GM21737 (cell line): ENCODE results near the gene PIGU.
"Not testable (repeated sequence)": the region's sequence is repeated elsewhere in the genome, so short reads cannot be mapped to it uniquely, and the experiment has no call there.

ENCODE experiments used
- ATAC-seq: cut with Tn5 transposase; IDR thresholded peaks from one replicate; pipeline ENCODE4 v1.9.1; 2021; ENCODE audit warnings: mild to moderate bottlenecking, moderate library complexity; ENCODE audit not compliant: unreplicated experiment

The PIGU gene

GRCh38 chr20:34537651-34538050, 139.2 kb downstream of the PIGU start:
- no peak for ATAC-seq

- ATAC-seq, result no peak
Measured at GRCh38 chr20:34536798-34537394, 140.0 kb downstream of the PIGU start.

- no peak for ATAC-seq
Measured at GRCh38 chr20:34535857-34536256, 141.0 kb downstream of the PIGU start.

- no peak for ATAC-seq
Measured at GRCh38 chr20:34535301-34535840, 141.5 kb downstream of the PIGU start.

DNA sequence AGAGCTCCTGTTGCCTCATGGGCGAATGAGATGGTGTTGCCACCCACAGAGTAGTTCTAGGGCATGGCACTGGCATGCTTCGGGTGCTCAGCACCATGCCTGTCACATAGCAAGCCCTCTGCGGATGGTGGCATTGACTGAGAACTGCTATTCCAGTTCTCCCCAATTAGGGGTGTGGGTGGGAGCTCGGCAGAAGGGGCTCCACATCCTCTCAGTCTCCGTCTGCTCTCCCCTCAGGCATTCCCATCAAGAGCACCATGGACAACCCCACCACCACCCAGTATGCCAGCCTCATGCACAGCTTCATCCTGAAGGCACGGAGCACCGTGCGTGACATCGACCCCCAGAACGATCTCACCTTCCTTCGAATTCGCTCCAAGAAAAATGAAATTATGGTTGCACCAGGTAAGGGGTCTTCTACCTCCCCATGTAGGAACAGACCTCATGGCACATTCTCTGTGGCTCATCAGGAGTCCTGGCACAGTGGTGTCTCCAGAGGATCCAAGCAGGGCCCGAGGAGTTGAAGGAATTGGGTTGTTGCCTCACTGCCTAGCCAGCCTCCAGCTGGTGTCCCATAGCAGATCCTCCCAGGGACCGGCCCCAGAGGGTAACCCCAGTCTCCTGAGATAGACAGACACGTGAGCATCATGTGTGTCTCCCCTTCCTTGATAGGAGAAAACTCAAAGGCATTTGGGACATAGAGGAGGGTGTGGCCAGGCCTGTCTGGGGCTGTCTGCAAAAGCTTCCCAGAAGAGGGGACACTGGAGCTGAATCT, 142.3 kb downstream of the PIGU start:
- ATAC-seq, result no peak

DNA sequence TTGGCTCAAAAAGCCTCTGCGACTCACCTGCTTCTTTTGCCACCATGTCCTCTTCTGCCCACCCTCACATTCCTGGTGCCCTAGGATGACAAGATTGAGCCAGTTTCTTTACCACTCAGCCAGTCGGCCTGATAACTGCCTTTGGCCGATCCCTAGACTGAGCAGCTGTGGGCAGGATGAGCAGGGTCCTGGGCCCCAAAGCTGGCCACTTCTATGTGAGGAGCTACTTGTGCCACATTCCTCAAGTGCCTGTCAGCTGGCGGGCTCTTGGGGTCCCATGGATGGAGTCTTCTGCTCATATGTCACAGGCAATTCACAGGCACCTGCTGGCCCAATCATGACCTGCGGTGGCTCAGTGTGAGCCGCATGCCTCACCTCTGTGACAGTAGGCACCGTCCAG, 144.1 kb downstream of the PIGU start:
- ATAC-seq, result no peak

GRCh38 chr20:34532320-34532719, 144.6 kb downstream of the PIGU start:
- ATAC-seq, result no peak

- no peak for ATAC-seq
Measured at GRCh38 chr20:34531608-34532265, 145.2 kb downstream of the PIGU start.

GRCh38 chr20:34530342-34530741, 146.6 kb downstream of the PIGU start:
- no peak for ATAC-seq

DNA sequence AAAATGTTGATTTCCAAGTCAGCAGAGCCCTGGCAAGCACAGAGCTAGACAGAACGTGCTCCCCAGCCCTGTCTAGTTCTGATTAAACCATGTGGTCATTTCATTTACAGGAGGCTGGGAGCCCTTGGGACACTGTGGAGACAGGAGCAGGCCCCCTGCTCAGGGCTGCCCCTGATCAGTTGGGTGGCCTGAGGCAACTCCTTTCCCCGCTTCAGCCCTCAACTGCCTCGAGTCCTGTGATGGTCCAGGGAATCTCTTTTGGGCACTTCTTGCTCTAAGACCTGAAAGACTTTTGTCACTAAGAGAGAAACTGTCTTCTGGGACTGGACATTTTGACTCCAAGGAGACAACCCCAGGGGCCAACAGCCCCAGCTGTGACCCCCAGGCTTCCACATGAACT, 147.2 kb downstream of the PIGU start:
- ATAC-seq, result no peak

DNA sequence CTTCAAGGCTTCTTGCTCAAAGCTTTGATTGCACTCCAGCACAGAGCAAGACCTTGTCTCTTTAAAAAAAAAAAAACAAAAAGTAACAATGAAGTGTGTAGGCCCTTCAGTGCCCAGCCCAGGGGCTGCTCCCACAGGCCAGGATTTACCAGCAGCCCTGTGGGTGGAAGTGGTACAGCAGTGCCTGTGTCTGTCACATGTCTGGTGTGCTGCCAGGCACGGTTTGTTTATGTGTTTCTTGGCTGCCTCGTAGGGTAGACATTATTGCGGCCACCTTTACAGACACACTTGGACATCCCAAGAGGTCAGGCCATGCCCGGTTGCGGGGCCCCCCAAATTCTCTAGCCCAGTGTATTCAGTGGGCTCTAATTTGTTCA, 148.0 kb downstream of the PIGU start:
- ATAC-seq, result no peak

GRCh38 chr20:34527016-34527415, 149.9 kb downstream of the PIGU start:
- no peak for ATAC-seq

DNA sequence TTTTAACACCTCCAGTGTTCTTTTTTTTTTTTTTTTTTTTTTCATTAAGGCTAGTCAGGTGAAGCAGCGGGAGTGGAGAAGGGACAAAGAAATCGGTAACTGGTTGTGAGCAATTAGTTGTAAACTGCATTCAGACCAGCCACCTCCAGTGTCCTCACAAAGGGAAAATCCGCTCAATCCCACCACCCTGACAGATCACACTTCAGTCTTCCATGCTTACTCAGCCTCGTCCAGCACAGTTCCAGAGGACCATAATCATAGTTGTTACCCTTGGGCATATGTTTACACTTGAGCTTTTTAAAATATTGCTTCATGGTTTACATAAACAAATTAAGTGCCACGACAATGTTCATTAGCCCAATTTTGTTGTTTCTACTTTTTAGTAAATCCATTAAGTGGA, 150.4 kb downstream of the PIGU start:
- no peak for ATAC-seq

- ATAC-seq, result no peak
Measured at GRCh38 chr20:34525709-34526416, 151.0 kb downstream of the PIGU start.

DNA sequence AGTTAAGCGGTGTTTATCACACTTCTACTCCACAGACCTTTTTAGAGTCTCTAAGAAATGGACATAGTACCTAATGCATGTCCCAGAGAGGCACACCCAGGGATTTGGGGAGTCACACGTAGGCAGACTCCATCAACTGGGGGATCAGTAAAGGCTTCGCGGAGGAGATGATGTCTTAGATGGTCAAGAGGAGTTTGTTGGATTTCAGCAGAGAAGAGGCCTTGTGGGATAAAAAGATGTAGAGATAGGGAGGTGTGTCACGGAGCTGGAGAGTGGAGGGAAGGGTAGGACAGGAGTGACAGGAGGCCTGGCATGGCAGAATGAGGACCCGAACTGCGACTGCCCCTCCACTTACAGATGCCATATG, 151.6 kb downstream of the PIGU start:
- no peak for ATAC-seq

- ATAC-seq, result no peak
Measured at GRCh38 chr20:34524426-34524825, 152.5 kb downstream of the PIGU start.

DNA sequence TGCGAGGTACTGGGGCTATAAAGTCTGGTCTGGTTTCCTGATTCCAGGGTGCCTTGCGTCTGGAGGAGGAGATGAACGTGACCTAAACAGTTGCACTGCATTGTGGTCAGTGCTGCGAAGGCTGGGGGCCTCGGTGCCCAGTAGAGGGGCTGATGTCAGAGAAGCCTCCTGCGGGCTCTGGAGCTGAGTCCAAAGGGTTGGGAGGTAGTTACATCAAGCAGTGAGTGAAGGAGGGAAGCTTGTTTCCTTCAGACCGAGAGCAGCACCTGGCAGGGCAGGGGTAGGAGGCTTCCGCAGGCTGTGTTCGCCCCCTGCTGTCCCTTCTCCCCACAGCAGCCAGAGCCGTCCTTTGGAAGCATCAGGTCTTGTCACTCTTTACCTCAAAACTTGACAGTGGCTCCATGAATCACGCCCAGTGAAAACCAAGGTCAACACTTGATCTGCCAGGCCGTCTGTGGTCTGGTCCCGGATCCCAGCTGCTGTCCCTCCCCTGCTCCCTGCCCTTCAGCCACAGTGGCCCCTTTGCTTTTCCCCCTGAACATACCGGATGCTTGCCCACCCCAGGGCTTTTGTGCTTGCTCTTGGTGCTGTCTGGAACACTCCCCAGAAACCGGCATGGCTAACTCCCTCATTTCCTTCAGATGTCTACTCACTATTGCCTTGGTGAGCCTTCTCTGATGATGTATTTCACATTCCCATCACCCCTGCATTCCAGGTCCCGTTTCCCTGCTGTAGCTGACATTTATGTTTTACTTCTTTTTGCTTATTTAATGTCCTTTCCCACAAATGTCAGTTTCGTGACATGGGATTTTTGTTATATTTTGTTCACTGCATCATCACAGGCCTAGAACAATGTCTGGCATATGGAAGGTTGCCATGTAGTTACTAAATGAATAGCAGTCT, 153.7 kb downstream of the PIGU start:
- ATAC-seq, result no peak

- ATAC-seq, result not testable (repeated sequence)
Measured at GRCh38 chr20:34519841-34520240, 157.1 kb downstream of the PIGU start.

- not testable (repeated sequence) for ATAC-seq
Measured at GRCh38 chr20:34518863-34519262, 158.0 kb downstream of the PIGU start.

DNA sequence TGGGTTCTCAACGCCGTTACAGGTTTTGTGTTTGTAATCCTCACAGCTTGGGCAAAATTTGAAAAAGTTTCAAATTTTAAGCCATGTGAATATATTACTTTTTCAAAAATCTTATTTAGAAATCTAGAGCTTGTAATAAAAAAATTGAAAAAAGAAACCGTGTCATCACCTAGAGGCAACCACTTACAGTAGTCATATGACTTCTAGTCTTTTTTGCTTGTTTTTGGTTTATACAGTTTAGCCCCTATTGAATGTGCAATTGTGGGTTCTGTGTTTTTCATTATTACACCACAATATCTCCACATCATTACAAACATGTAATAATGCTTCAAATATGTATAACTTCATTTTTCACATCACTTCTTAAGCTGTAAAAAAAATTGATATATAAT, 159.8 kb downstream of the PIGU start:
- ATAC-seq, result no peak
